Psoas muscle (tissue), 8 donors: ENCODE data around the gene RABEPK. TPM values are rescaled to one million over a fixed set of nuclear protein-coding genes. Genes with fewer than 3 reads are reported as not detected.
A peak's percentile ranks its signal among the peaks of the same experiment; 100 is the strongest.

Experiments
- ATAC-seq, 4 donors: fragments of 200-7000 bp; cut with Tn5 transposase; one replicate each; pipeline ENCODE4 v1.9.1; 2020; ENCODE audit warnings: moderate library complexity in 3 of 4, mild to moderate bottlenecking in 2 of 4
- DNase-seq, 2 donors: peaks; one replicate each; pipeline ENCODE4 v3.0.0-alpha.2; 2020
- H3K27ac ChIP-seq: fragments of 200-600 bp; one replicate; pipeline ENCODE4 v1.8.0; 2022
- H3K27me3 ChIP-seq, 3 donors: fragments of 200-600 bp in 1 of 3; one replicate each; pipeline versions ENCODE4 v1.6.1 to v1.8.0; 2013 to 2022; ENCODE audit warnings: low read length in 2 of 3, mild to moderate bottlenecking in 2 of 3, moderate library complexity in 1 of 3; ENCODE audit not compliant: insufficient read depth in 3 of 3
- H3K36me3 ChIP-seq, 2 donors: fragments of 200-600 bp in 1 of 2; one replicate each; pipeline versions ENCODE4 v1.6.1 to v1.8.0; 2013 to 2022; ENCODE audit warnings: low read depth in 1 of 2, mild to moderate bottlenecking in 1 of 2, moderate library complexity in 1 of 2; ENCODE audit not compliant: insufficient read depth in 1 of 2
- H3K4me1 ChIP-seq: fragments of 200-600 bp; one replicate; pipeline ENCODE4 v1.8.0; 2022
- H3K4me3 ChIP-seq: fragments of 200-600 bp; one replicate; pipeline ENCODE4 v1.8.0; 2022; ENCODE audit warnings: mild to moderate bottlenecking
- H3K9me3 ChIP-seq: fragments of 200-600 bp; one replicate; pipeline ENCODE4 v1.8.0; 2022
- WGBS, 3 donors: extraction: QIAGEN DNeasy Blood & Tissue Kit; methylation state at CpG; one replicate each; pipeline versions ENCODE4 v1.1.6 to v1.1.7; 2013; 5-methylcytosine and 5-hydroxymethylcytosine counted together
- intact Hi-C, 2 donors: fragments of 100-400 bp; cut with DNase I; formaldehyde crosslinking; loops; one replicate each; pipeline versions ENCODE4 v1.11.0 to v1.14.2; 2022
- polyA plus RNA-seq, 3 donors: library from polyadenylated mRNA; stranded (reverse); fragments of 200-250 nt; gene quantifications; one replicate each; pipeline ENCODE4 v1.2.3, GENCODE V29; 2013
- total RNA-seq, 4 donors: library from RNA; stranded (reverse); fragmentation: NEBNext Ultra II Directional in 2 of 4; extraction: Animal tissue kit (Norgen Biotek cat#: 25700) in 2 of 4; gene quantifications; one replicate each; pipeline versions ENCODE4 v1.2.1 to v1.2.4, GENCODE V29; 2021 to 2023
- TF ChIP-seq, protein P1 (sequence below): fragments of 200-600 bp; IDR thresholded peaks from one replicate; pipeline ENCODE4 v1.8.0; 2022; ENCODE audit warnings: antibody characterized with exemption
- donor health status: healthy with polysubstance abuse.
- donor health status: DM: no; HTN: no; CAD: no; lungs with moderate emphysema.
- donor health status: Bipolar disorder and iron deficiency.
- donor health status: healthy.
- donor health status: DM: yes; HTN: yes; CAD: no.
- donor health status: DM: no; HTN: no; CAD: no.
- donor health status: DM: no; HTN: no; CAD: no.
- donor health status: DM: yes; HTN: yes; CAD: no.

The RABEPK gene
- total and polyA plus RNA-seq, 7 donors, result 8.8 to 34.5 (median 12.5) TPM

DNA sequence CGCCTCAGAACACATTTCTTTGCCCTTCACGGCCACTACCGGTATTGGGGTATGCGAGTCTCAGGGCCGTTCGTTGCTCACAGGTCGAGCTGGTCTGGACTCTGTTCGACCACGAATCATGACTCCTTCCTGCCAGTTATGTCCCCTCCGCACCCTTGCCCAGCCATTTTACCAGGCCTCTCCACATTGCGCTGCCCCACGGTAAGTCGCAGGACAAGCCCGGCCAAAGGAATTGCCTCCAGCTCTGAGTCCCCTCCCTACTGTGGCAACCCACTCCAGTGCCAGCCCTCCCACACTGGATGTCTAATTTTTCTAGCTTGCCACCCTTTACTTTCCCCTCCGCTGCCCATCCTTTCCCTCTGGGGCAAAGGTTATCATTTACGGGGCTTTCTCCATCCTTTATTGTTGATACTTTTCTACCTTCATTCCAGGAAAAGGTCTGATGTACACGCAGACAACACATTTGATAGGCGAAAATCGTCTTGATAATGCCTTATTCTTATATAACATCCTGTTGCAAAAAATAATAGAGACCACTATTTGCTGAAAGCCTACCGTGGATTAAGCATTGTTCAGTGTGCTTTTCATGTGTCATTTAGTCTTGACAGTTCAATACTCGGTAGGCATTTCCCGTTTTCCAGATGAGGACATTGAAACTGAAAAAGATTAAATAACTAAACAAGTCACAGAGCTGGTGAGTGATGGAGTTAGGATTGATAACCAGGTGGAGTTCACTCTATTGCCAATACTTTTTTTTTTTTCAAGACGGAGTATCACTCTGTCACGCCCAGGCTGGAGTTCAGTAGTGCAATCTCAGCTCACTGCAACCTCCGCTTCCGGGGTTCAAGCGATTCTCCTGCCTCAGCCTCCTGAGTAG, 41.8 kb downstream of the RABEPK start:
- peak; percentile 40 to 65 for DNase-seq
- TF ChIP-seq, protein P1, sequence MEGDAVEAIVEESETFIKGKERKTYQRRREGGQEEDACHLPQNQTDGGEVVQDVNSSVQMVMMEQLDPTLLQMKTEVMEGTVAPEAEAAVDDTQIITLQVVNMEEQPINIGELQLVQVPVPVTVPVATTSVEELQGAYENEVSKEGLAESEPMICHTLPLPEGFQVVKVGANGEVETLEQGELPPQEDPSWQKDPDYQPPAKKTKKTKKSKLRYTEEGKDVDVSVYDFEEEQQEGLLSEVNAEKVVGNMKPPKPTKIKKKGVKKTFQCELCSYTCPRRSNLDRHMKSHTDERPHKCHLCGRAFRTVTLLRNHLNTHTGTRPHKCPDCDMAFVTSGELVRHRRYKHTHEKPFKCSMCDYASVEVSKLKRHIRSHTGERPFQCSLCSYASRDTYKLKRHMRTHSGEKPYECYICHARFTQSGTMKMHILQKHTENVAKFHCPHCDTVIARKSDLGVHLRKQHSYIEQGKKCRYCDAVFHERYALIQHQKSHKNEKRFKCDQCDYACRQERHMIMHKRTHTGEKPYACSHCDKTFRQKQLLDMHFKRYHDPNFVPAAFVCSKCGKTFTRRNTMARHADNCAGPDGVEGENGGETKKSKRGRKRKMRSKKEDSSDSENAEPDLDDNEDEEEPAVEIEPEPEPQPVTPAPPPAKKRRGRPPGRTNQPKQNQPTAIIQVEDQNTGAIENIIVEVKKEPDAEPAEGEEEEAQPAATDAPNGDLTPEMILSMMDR, result no peak
- Histone ChIP-seq H3K9me3 (no peaks in the 10 kb centered on the region), H3K4me1 (peaks cover 36% of the 10 kb centered on the region), H3K27ac (peak overlapping the region; percentile 99), H3K36me3 (peaks cover 2 to 32% of the 10 kb centered on the region in 2 donors), H3K4me3 (peak overlapping the region; percentile 95), H3K27me3 (no peaks in the 10 kb centered on the region)
- 23 to 26% (median 25%) methylated on average over 27 of the region's 27 CpGs for WGBS, 3 donors
- intact Hi-C loops, result loop anchor here in 1 of 2 donors (2.0 to 5.0 kb wide), 3 partner anchors 17 to 305 kb away; partner anchors contain the start of gene RABEPK
- ATAC-seq, result peak in 3 of 4 donors; percentile 11 to 39 (median 11)

DNA sequence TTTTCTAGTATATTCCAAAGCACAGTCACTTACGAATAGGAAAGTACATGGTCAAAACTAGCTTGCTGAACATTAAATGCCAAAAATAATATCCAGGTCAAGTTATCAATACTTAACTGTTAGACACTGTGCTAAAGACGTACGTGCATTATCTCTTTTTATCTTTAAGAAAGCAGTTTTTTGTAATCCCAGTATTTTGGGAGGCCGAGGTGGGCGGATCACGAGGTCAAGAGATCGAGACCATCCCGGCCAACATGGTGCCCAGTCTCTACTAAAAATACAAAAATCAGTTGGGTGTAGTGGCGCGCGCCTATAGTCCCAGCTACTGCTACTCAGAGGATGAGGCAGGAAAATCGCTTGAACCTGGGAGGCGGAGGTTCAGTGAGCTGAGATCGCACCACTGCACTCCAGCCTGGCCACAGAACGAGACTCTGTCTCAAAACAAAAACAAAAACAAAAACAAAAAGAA, 43.5 kb downstream of the RABEPK start:
- H3K9me3 ChIP-seq, result no peaks in the 10 kb centered on the region
- intact Hi-C loops, result loop anchor here in 1 of 2 donors (2.0 to 5.0 kb wide), 3 partner anchors 15 to 307 kb away; partner anchors contain the start of gene RABEPK
- WGBS, 3 donors, result 92 to 95% (median 93%) methylated on average over 15 of the region's 15 CpGs

DNA sequence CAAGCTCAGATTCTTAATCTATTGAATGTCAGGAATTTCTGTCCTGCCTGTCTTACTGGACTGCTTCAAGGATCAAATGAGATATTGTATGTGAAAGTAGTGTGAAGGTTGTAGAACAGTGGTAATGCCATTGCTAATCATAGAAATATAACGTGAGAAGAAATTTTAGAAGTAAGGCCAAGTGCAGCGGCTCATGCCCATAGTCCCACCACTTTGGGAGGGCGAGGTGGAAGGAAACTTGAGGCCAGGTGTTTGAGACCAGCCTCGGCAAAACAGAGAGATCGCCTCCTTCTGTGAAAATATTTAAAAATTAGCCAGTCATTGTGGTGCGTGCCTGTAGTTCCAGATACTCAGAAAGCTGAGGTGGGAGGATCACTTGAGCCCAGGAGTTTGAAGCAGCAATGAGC, 45.9 kb downstream of the RABEPK start:
- 74 to 78% (median 75%) methylated on average over 6 of the region's 6 CpGs for WGBS, 3 donors
- Histone ChIP-seq H3K4me3 (no peak overlapping the region), H3K36me3 (no peaks in the 10 kb centered on the region), H3K9me3 (no peaks in the 10 kb centered on the region), H3K27me3 (no peaks in the 10 kb centered on the region), H3K27ac (no peak overlapping the region), H3K4me1 (peaks cover 4% of the 10 kb centered on the region)
- no peak for ATAC-seq
- TF ChIP-seq, protein P1, result no peak
- no peak for DNase-seq
- intact Hi-C loops, result no loop called here

More for the DNA sequence above, 43.5 kb downstream of the RABEPK start:
- H3K27me3 ChIP-seq, result no peaks in the 10 kb centered on the region
- TF ChIP-seq, protein P1, result no peak
- DNase-seq (no peak), ATAC-seq (no peak)
- H3K36me3 ChIP-seq, result peaks cover 0 to 14% of the 10 kb centered on the region in 2 donors
- H3K4me1 ChIP-seq, result peaks cover 19% of the 10 kb centered on the region
- no peak overlapping the region for H3K27ac ChIP-seq
- H3K4me3 ChIP-seq, result no peak overlapping the region

DNA sequence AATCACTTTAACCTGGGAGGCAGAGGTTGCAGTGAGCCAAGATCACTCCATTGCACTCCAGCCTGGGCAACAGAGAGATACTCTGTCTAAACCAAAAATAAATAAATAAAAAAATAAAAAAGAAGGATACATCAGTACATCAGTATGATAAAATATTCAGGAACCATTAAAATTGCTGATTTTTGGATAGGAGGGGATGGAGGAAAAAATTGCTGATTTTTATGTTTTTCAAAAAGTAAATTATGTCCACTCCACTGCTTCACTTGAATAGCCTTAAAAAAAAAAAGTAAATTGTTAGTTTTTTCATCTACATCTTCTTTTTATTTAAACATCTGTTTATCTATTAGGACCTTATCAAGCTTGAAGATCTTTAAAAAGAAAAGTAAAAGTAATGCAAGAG, 53.9 kb downstream of the RABEPK start:
- H3K4me1 ChIP-seq, result no peaks in the 10 kb centered on the region
- intact Hi-C loops, result no loop called here
- H3K9me3 ChIP-seq, result no peaks in the 10 kb centered on the region
- TF ChIP-seq, protein P1, result no peak
- no peak for ATAC-seq
- DNase-seq, result no peak
- H3K27me3 ChIP-seq, result no peaks in the 10 kb centered on the region
- H3K27ac ChIP-seq, result no peak overlapping the region
- no peaks in the 10 kb centered on the region for H3K36me3 ChIP-seq
- no peak overlapping the region for H3K4me3 ChIP-seq
